Endothelial cell of hepatic sinusoid (primary cell): ENCODE data around the gene ANKRD26.
"Not testable (repeated sequence)": the region's sequence is repeated elsewhere in the genome, so short reads cannot be mapped to it uniquely, and the experiment has no call there.

Experiments
- in situ Hi-C: cut with HindIII; loops from 2 replicates; pipeline ENCODE4 v1.10.0; 2017; ENCODE audit warnings: low sequenced_read_pairs

ANKRD26 gene

DNA sequence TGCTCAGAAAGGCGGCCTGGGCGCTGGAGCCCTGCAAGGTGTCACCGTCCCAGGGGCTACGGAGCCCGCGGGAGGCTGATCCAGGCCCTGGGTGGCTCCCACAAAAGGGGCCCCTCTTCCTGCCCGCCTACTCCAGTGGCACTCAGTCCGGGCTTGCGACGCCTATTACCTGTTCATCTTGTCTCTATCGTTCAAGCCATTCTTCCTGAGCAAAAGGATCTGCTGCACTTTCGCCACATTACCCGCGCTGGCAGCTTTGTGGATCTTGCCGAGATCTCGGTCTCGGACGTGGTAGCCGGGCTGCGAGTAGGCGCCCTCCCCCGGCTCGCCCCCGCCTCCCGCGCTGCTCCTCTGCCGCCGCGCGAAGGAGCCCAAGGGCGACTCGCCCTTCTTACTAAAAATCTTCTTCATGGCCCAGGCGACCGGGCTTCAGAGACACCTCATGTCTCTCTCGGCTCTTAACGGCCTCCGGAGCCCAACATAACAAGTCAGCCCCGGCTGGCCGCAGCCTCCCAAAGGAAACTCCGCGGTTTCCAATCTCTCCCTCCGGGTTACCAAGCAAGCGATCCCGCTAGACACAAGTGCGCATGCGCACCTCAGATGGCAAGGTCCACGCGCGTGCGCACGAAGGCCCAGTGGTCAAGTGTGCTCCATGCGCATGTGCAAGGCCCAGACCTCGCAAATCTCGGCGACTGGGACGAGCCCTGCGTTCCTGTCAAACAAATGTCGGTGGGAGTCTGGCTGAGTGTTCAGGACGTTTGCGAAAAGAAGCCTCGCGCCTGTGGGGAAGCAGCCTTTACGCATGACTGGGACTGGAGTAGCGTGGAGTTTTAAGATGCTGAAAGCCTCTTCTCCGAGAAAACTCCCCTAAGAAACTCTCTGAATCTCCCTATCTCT lies at the start of gene ANKRD26:
ANKRD26 (minus strand) TSS at position 579 of the 897 bp plus-strand sequence; CDS start at position 411, 168 bp downstream.
- in situ Hi-C loops, result no loop called here

- in situ Hi-C loops, result no loop called here
Observed at GRCh38 chr10:27147701-27148100, 47.4 kb upstream of the ANKRD26 start.

- in situ Hi-C loops, result no loop called here
Observed at GRCh38 chr10:27145937-27146336, 45.6 kb upstream of the ANKRD26 start.

- in situ Hi-C loops, result no loop called here
Observed at GRCh38 chr10:27143686-27144085, 43.4 kb upstream of the ANKRD26 start.

DNA sequence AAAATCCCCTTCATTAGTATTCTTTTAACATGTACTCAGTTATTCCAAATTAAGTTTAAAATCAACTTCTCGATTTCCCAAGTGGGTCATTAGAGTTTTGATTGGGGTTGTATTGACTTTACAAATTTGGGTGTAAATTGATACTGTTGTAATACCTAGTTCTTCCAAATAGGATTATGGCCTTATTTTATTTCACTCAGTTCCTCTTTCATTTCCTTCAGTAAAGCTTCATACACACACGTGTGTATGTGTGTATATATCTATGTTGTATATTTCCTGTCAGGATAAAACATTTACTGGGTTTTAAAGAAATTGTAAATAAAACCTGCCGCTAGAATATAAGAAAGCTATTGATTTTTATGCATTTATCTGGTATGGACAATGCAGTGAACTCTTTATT lies 38.0 kb upstream of the ANKRD26 start:
- in situ Hi-C loops, result loop anchor here (10.0 kb wide), 1 partner anchor 63 kb away; no protein-coding TSS in a partner anchor

- in situ Hi-C loops, result loop anchor here (10.0 kb wide), 1 partner anchor 60 kb away; no protein-coding TSS in a partner anchor
Observed at GRCh38 chr10:27134371-27134770, 34.1 kb upstream of the ANKRD26 start.

DNA sequence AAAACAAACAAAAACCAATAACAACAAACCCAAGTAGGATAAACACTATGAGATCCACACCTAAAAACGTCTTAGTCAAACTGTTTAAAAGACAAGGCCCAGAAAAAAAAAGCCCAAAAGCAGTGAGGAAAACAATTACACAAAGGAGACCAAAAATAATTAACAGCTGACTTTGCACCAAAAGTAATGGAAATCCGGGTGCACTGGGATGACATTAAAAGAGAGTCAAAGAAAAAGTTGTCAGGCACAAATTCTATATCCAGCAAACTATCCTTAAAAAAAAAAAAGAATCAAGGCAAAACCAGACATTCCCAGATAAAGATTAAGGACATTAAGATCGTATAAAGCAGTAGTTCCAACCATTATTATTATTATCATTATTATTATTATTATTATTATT lies 7.9 kb upstream of the ANKRD26 start:
- in situ Hi-C loops, result no loop called here

DNA sequence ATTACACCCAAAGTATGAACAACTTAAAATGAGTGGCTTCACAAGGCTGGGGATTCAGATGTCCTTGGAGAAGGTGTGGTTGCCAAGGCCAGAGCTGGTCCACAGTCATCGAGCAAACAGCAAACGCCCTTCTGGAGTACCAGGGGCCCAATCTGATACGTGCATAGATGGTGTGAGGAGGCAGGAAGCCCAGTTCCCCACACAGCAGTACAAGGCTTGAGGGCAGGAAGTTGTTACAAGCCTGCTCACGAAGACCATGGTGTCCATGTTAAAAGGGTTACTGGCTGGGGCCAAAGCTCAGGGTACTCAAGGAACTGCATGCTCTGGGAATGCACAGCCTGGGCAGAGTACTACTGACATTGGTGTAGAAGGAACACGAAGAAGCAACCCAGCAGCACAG lies 4.6 kb upstream of the ANKRD26 start:
- in situ Hi-C loops, result no loop called here

DNA sequence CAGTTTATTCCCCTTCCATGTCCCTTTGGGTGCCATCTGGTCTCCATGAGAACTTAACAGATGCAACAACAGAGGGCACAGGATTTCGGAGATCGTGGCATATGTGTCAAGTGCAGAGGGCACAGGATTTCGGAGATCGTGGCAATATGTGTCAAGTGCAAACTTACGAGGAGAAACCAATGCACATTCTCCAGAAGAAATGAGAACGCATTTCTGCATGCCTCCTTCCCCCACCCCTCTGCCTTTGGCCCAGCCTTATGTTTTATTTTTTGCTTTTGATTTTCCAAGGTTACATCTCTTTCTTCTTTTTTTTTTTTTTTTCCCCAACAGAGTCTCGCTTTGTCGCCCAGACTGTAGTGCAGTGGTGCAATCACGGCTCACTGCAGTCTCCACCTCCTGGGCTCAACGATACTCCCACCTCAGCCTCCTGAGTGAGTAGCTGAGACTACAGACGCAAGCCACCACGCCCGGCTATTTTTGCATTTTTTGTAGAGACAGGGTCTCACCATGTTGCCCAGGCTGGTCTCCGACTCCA lies 586 bp upstream of the ANKRD26 start:
- in situ Hi-C loops, result no loop called here

GRCh38 chr10:27099448-27099847 lies 846 bp downstream of the ANKRD26 start:
- in situ Hi-C loops, result no loop called here

DNA sequence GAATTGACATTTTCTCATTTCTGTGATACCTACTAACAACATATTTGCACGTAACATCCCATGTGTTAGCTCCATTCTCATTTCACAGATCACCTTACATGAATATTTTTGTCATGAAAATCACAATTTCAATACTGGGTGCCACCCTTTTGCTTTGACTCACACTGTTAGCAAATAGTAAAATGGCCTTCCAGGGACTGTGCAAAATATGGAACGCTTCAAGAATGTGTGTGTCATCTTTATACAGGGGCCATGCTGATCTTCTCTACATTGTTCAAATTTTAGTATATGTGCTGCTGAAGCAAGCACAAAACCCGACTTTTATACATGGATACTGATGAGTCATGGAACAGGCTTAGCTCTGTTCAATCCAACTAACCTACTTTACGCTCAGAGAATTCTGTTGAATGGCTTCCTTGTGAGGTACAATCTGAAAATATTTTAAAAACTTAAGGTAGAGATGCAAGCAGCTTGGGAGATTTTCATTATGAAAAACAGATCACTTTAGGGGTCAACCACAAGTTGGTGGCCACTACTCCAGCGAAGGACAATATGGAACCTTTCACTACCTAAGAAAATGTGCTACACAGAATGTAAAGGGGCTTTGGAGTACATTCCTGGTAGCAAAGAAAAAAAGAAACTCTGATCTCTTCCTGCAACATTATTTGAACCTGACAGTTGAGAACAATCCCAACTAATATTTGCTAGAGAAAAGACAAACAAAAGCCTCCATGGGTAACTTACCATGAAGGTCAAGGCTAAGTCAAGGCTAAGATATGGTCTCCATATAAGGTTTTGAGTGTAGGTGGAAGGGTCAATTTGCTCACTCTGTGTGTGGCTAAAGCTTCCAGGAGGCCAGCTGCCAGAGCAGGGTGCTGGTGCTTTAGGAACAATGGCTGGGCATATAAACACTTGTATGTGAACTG lies 11.9 kb downstream of the ANKRD26 start:
- in situ Hi-C loops, result no loop called here

DNA sequence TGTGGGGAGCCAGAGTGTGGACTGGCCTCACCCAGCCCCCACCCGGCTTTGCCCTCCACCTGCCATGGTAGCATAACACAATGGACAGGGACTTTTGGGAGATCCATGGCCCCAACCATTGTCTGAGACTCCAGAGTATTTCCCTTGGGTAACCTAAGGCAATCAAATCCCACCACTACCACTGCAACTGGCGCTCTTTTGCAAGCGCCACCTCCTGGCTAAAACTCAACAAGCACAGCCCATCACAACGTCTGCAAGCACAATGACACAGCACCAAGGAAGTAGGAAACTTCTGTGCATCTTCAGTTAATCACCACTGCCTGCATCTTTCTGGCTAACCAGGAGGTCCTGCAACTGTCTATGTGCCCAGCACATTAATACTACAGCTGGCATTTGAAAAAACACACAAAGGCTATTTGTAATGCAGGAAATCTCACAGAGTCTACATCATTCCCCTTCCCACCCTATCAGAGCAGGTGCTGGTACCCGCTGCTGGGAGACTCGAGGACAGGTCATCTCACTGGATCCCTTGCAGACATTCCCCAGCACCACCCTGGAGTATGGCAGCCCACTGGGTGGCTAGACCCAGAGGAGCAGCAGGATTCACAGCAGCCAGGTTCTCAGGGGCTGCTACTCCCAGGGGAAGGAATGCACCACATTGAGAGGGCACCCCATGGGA lies 27.7 kb downstream of the ANKRD26 start:
- in situ Hi-C loops, result loop anchor here (10.0 kb wide), 1 partner anchor 62 kb away; no protein-coding TSS in a partner anchor

DNA sequence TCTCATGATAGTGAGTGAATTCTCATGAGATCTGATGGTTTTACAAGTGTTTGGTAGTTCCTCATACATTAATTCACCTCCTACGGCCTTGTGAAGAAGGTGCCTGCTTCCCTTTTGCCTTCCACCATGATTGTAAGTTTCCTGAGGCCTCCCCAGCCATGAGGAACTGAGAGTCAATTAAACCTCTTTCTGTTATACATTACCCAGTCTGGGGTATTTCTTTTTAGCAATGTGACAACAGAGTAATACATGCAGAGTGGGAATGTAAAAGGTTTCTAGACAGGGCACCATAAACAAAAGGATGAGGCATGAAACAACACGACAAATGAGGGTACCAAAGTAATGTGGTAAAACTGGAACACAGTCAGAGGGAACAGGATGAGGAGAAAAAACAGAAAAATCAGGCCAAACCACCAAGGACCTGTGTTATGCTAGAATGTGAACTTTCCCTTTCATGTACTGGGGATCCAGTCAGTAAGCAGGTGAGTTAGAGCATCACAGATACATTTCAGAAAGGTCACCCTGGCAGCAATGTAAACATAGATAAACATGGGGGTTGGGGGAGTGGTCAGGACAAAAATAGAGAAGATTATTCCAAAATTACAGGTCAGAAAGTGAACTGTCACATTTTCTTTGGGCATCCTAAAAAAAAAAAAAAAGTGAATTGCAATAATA lies 31.9 kb downstream of the ANKRD26 start:
- in situ Hi-C loops, result no loop called here

- in situ Hi-C loops, result no loop called here
Observed at GRCh38 chr10:27065084-27065483, 35.2 kb downstream of the ANKRD26 start.

DNA sequence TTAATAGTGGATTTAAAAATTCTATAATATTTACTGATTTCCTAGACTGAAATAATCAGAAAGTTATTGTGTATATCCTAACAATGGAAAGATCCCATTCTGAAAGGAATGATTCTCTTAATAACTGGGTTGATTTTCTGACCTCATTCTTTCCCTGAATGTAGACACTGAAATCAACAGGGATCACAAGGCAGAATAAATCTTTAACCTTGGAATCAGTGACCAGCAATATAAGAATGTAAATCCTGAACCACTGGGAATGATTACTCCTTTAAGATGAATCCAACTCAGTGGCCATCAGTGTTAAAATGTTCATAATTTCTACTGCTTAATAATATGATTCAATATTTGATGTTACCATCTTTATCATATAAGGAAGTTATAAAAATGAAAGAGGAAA lies 47.6 kb downstream of the ANKRD26 start:
- in situ Hi-C loops, result no loop called here

DNA sequence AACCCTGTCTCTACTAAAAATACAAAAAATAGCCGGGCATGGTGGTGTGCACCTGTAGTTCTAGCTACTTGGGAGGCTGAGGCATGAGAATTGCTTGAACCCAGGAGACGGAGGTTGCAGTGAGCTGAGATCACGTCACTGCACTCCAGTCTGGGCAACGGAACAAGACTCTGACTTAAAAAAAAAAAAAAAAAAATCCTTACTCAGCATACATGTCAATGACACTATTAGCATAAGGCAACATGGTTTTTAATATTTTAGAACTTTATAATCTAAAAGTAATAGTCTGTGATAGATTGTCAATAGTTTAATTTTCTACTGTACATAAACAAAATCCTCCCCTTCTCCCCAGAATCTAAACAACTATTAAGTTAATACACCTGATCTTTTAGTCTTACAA lies 55.0 kb downstream of the ANKRD26 start:
- in situ Hi-C loops, result not testable (repeated sequence)

GRCh38 chr10:27041196-27041595 lies 59.1 kb downstream of the ANKRD26 start:
- in situ Hi-C loops, result no loop called here

DNA sequence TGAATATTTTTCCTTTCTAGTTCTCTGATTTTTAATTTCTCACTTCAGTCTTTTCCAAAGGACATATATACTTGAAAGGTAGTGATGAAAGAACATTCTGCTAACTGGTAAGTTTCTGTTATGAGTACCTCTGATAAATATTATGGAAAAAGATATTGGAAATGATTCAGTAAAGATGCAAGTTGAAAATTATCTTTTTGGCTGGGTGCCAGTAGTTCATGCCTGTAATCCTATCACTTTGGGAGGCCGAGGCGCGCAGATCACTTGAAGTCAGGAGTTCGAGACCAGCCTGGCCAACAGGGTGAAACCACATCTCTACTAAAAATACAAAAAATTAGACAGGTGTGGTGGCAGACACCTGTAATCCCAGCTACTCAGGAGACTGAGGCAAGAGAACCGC lies 62.1 kb downstream of the ANKRD26 start:
- in situ Hi-C loops, result no loop called here

GRCh38 chr10:27035163-27035562 lies 65.1 kb downstream of the ANKRD26 start:
- in situ Hi-C loops, result no loop called here

DNA sequence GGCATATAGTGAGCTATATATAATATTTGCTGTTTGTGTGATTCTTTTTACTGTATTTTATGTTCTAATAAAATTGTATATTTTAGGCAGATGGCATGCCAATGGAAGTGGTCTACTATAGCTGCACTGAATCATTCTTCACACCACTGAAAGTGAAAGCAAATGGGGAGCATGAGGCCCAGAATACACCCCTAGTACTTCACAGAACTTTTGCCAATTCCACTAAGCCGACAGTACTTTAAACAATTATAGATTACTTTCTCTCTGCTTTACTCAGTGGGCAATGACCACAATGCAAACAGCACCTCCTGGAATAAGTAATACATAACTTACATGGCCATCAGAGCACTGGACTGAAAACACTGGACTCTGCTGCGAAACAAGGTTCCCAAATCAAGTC lies 70.2 kb downstream of the ANKRD26 start:
- in situ Hi-C loops, result no loop called here
